Sigmoid colon (tissue), 7 donors: Measurements from ENCODE around the gene SNRPB2. TPM values are rescaled to one million over a fixed set of nuclear protein-coding genes. Genes with fewer than 3 reads are reported as not detected.

Experiments
- DNase-seq: peaks from one replicate; pipeline ENCODE4 v3.0.0-alpha.2; 2019
- H3K27ac ChIP-seq, 4 donors: fragments of 200-600 bp; sonication (generic); one replicate each; pipeline ENCODE4 v1.5.1; 2016 to 2019; ENCODE audit warnings: mild to moderate bottlenecking in 1 of 4
- H3K27me3 ChIP-seq, 3 donors: fragments of 200-600 bp; sonication (generic); one replicate each; pipeline ENCODE4 v1.5.1; 2019; ENCODE audit warnings: mild to moderate bottlenecking in 1 of 3
- H3K36me3 ChIP-seq, 4 donors: fragments of 200-600 bp; sonication (generic); one replicate each; pipeline ENCODE4 v1.5.1; 2016 to 2019
- H3K4me1 ChIP-seq, 4 donors: fragments of 200-600 bp; sonication (generic); one replicate each; pipeline ENCODE4 v1.5.1; 2017 to 2019
- H3K4me3 ChIP-seq, 4 donors: fragments of 200-600 bp; sonication (generic); one replicate each; pipeline ENCODE4 v1.5.1; 2017 to 2019; ENCODE audit warnings: mild to moderate bottlenecking in 2 of 4, moderate library complexity in 1 of 4
- H3K9me3 ChIP-seq, 4 donors: fragments of 200-600 bp in 3 of 4; sonication (generic) in 3 of 4; one replicate each; pipeline versions ENCODE4 v1.5.1 to v1.6.1; 2013 to 2019
- CTCF ChIP-seq, 4 experiments: fragments of 450-650 bp in 3 of 4; fragments of 200-600 bp in 1 of 4; IDR thresholded peaks; one replicate each; pipeline ENCODE4 v1.5.1; 2016 to 2019; ENCODE audit warnings: antibody characterized with exemption in 4 of 4, mild to moderate bottlenecking in 3 of 4, moderate library complexity in 2 of 4
- EP300 ChIP-seq, 4 donors: sonication (generic); formaldehyde crosslinking; IDR thresholded peaks; one replicate each; pipeline ENCODE4 v1.6.1; 2017; ENCODE audit warnings: antibody characterized with exemption in 4 of 4
- POLR2A ChIP-seq, 2 donors: fragments of 450-650 bp; IDR thresholded peaks; one replicate each; pipeline ENCODE4 v1.6.1; 2016; ENCODE audit warnings: antibody characterized with exemption in 2 of 2, mild to moderate bottlenecking in 2 of 2, moderate library complexity in 2 of 2
- POLR2AphosphoS5 ChIP-seq, 4 donors: sonication (generic); formaldehyde crosslinking; IDR thresholded peaks; one replicate each; pipeline ENCODE4 v1.6.1; 2017; ENCODE audit warnings: antibody characterized with exemption in 4 of 4
- WGBS, 2 donors: extraction: QIAGEN DNeasy Blood & Tissue Kit; methylation state at CpG; one replicate each; pipeline ENCODE4 v1.1.7; 2013; 5-methylcytosine and 5-hydroxymethylcytosine counted together
- intact Hi-C: fragments of 100-400 bp; cut with DNase I; formaldehyde crosslinking; loops from one replicate; pipeline ENCODE4 v1.15.1; 2023
- polyA plus RNA-seq, 3 donors: library from polyadenylated mRNA; stranded (reverse); fragments of 200-250 nt; gene quantifications; one replicate each; pipeline ENCODE4 v1.2.3, GENCODE V29; 2013
- total RNA-seq, 4 donors: library from RNA; depleted of rRNA; stranded (reverse); fragments of >200 nt; gene quantifications; one replicate each; pipeline ENCODE4 v1.1.0, GENCODE V29; 2016
- donor health status: healthy with polysubstance abuse.
- donor health status: Bipolar disorder and iron deficiency.
- donor health status: healthy.

Gene SNRPB2
- total and polyA plus RNA-seq, 7 donors, result 18.6 to 61.4 (median 35.7) TPM

GRCh38 chr20:16744178-16744807 lies 14.5 kb downstream of the SNRPB2 start:
- intact Hi-C loops, result no loop called here
- TF ChIP-seq EP300 (IDR thresholded peaks at IDR 0.05) (no peak), POLR2AphosphoS5 (IDR thresholded peaks at IDR 0.05) (no peak), POLR2A (IDR thresholded peaks at IDR 0.05) (no peak)
- 76 to 82% methylated on average over 3 of the region's 3 CpGs for WGBS, 2 donors
- H3K4me1 ChIP-seq, result no peaks in the 10 kb centered on the region
- H3K4me3 ChIP-seq, result no peak overlapping the region
- H3K27me3 ChIP-seq, result no peaks in the 10 kb centered on the region
- no peaks in the 10 kb centered on the region for H3K9me3 ChIP-seq
- DNase-seq, result no peak
- peaks cover 5 to 35% (median 20%) of the 10 kb centered on the region in 4 donors for H3K36me3 ChIP-seq
- H3K27ac ChIP-seq, result no peak overlapping the region

GRCh38 chr20:16745204-16745603 lies 15.4 kb downstream of the SNRPB2 start:
- intact Hi-C loops, result no loop called here
- 79 to 84% methylated on average over 5 of the region's 5 CpGs for WGBS, 2 donors

GRCh38 chr20:16747291-16747811 lies 17.5 kb downstream of the SNRPB2 start:
- WGBS, 2 donors, result 27 to 62% methylated on average over 3 of the region's 3 CpGs
- TF ChIP-seq CTCF (IDR thresholded peaks at IDR 0.05), result no peak
- no peak for TF ChIP-seq EP300 (IDR thresholded peaks at IDR 0.05)
- TF ChIP-seq POLR2A (IDR thresholded peaks at IDR 0.05), result no peak
- H3K4me3 ChIP-seq, result no peak overlapping the region
- H3K27ac ChIP-seq, result no peak overlapping the region
- H3K9me3 ChIP-seq, result no peaks in the 10 kb centered on the region
- H3K36me3 ChIP-seq, result peaks cover 0 to 5% (median under 1%) of the 10 kb centered on the region in 4 donors
- H3K4me1 ChIP-seq, result no peaks in the 10 kb centered on the region
- no peaks in the 10 kb centered on the region for H3K27me3 ChIP-seq
- DNase-seq, result no peak
- intact Hi-C loops, result no loop called here

More at GRCh38 chr20:16745204-16745603, 15.4 kb downstream of the SNRPB2 start:
- no peaks in the 10 kb centered on the region for H3K27me3 ChIP-seq
- H3K27ac ChIP-seq, result no peak overlapping the region
- H3K9me3 ChIP-seq, result no peaks in the 10 kb centered on the region
- H3K36me3 ChIP-seq, result peaks cover 5 to 26% (median 13%) of the 10 kb centered on the region in 4 donors
- no peak for DNase-seq
- TF ChIP-seq CTCF (IDR thresholded peaks at IDR 0.05) (no peak), POLR2A (IDR thresholded peaks at IDR 0.05) (no peak), POLR2AphosphoS5 (IDR thresholded peaks at IDR 0.05) (no peak), EP300 (IDR thresholded peaks at IDR 0.05) (no peak)
- H3K4me3 ChIP-seq, result no peak overlapping the region
- no peaks in the 10 kb centered on the region for H3K4me1 ChIP-seq

GRCh38 chr20:16748308-16748900 lies 18.6 kb downstream of the SNRPB2 start, which contains the start of gene OTOR:
Gene OTOR (plus strand): TSS chr20:16748358. CDS start chr20:16748402, 44 bp downstream.
- intact Hi-C loops, result no loop called here
- TF ChIP-seq POLR2A (IDR thresholded peaks at IDR 0.05) (no peak), POLR2AphosphoS5 (IDR thresholded peaks at IDR 0.05) (no peak), CTCF (IDR thresholded peaks at IDR 0.05) (no peak), EP300 (IDR thresholded peaks at IDR 0.05) (no peak)
- Histone ChIP-seq H3K9me3 (no peaks in the 10 kb centered on the region), H3K4me3 (no peak within 1 kb of the TSS), H3K27me3 (no peaks in the 10 kb centered on the region), H3K27ac (no peak within 1 kb of the TSS), H3K36me3 (no peaks in the 10 kb centered on the region), H3K4me1 (no peaks in the 10 kb centered on the region)
- DNase-seq, result no peak
- 82 to 87% methylated on average over 5 of the region's 5 CpGs for WGBS, 2 donors

- TF ChIP-seq POLR2A (IDR thresholded peaks at IDR 0.05) (no peak), POLR2AphosphoS5 (IDR thresholded peaks at IDR 0.05) (no peak), EP300 (IDR thresholded peaks at IDR 0.05) (no peak), CTCF (IDR thresholded peaks at IDR 0.05) (no peak)
- Histone ChIP-seq H3K27me3 (no peaks in the 10 kb centered on the region), H3K4me3 (no peak overlapping the region), H3K36me3 (no peaks in the 10 kb centered on the region), H3K4me1 (no peaks in the 10 kb centered on the region), H3K27ac (no peak overlapping the region), H3K9me3 (no peaks in the 10 kb centered on the region)
- no peak for DNase-seq
- WGBS, 2 donors, result 65 to 80% methylated on average over 11 of the region's 11 CpGs
- intact Hi-C loops, result no loop called here
Measured at GRCh38 chr20:16749573-16749972, 19.7 kb downstream of the SNRPB2 start.
